ENCODE measurements around the gene SCLT1.

GRCh38 chr4:128921954-128922353 is 171.4 kb downstream of the SCLT1 start:
- TF ChIP-seq CTCF (IDR thresholded peaks at IDR 0.05) (no peak), POLR2A (IDR thresholded peaks at IDR 0.05) (no peak)
